OCI-LY1 (cell line): Measurements from ENCODE around the gene GSTT4.
A peak's percentile ranks its signal among the peaks of the same experiment; 100 is the strongest.
"Not testable (repeated sequence)": the region's sequence is repeated elsewhere in the genome, so short reads cannot be mapped to it uniquely, and the experiment has no call there.

ENCODE experiments used
- H2AFZ ChIP-seq: fragments of 200-600 bp; sonication (generic), shearing (Covaris generic); 2 replicates; pipeline ENCODE4 v1.6.0; 2014; ENCODE audit warnings: antibody characterized with exemption, mild to moderate bottlenecking, low read length
- H3F3A ChIP-seq: fragments of 200-600 bp; sonication (generic), shearing (Covaris generic); 2 replicates; pipeline ENCODE4 v1.6.0; 2014; ENCODE audit warnings: mild to moderate bottlenecking, antibody characterized with exemption, low read length, moderate library complexity; ENCODE audit not compliant: insufficient read depth
- H3K27ac ChIP-seq: fragments of 200-600 bp; sonication (generic); 2 replicates; pipeline ENCODE4 v1.5.1; 2014; ENCODE audit warnings: low read length, mixed run types, mild to moderate bottlenecking, low read depth; ENCODE audit not compliant: poor library complexity, severe bottlenecking
- H3K27me3 ChIP-seq: fragments of 200-600 bp; sonication (generic); 2 replicates; pipeline ENCODE4 v1.6.0; 2014; ENCODE audit warnings: antibody characterized with exemption, mild to moderate bottlenecking, low read length, moderate library complexity; ENCODE audit not compliant: insufficient read depth
- H3K36me3 ChIP-seq: fragments of 200-600 bp; sonication (generic); 2 replicates; pipeline ENCODE4 v1.6.1; 2014; ENCODE audit warnings: mild to moderate bottlenecking, antibody characterized with exemption, low read length, moderate library complexity, mixed read lengths; ENCODE audit not compliant: insufficient read depth
- H3K4me1 ChIP-seq: fragments of 200-600 bp; sonication (generic); 2 replicates; pipeline ENCODE4 v1.5.1; 2014; ENCODE audit warnings: mild to moderate bottlenecking, low read length, moderate library complexity; ENCODE audit not compliant: insufficient read depth, severe bottlenecking
- H3K4me2 ChIP-seq: fragments of 200-600 bp; sonication (generic), shearing (Covaris generic); 2 replicates; pipeline ENCODE4 v1.6.1; 2014; ENCODE audit warnings: low read length
- H3K4me3 ChIP-seq: fragments of 200-600 bp; sonication (generic); 2 replicates; pipeline ENCODE4 v1.5.1; 2014; ENCODE audit warnings: low read length, low read depth, mild to moderate bottlenecking, mixed read lengths; ENCODE audit not compliant: poor library complexity, severe bottlenecking
- H3K79me2 ChIP-seq: fragments of 200-600 bp; shearing (Covaris generic); 2 replicates; pipeline ENCODE4 v1.6.1; 2016; ENCODE audit warnings: mixed run types, low read length, mixed read lengths; ENCODE audit not compliant: insufficient read depth
- H3K9ac ChIP-seq: fragments of 200-600 bp; sonication (generic), shearing (Covaris generic); 2 replicates; pipeline ENCODE4 v1.6.1; 2014; ENCODE audit warnings: mild to moderate bottlenecking, low read length, mixed read lengths
- H3K9me2 ChIP-seq: fragments of 200-600 bp; sonication (generic), shearing (Covaris generic); 2 replicates; pipeline ENCODE4 v1.6.1; 2014; ENCODE audit warnings: low read depth, mild to moderate bottlenecking, low read length, mixed read lengths
- H3K9me3 ChIP-seq: fragments of 200-600 bp; shearing (Covaris generic); 2 replicates; pipeline ENCODE4 v1.6.1; 2014; ENCODE audit warnings: low read length, mixed read lengths
- H4K20me1 ChIP-seq: fragments of 200-600 bp; sonication (generic), shearing (Covaris generic); 2 replicates; pipeline ENCODE4 v1.6.0; 2016; ENCODE audit warnings: mild to moderate bottlenecking, low read length; ENCODE audit not compliant: insufficient read depth
- CTCF ChIP-seq: fragments of 200-600 bp; sonication (generic), shearing (Covaris generic); IDR thresholded peaks from 2 replicates; pipeline ENCODE4 v1.5.1; 2017; ENCODE audit warnings: mild to moderate bottlenecking, antibody characterized with exemption, low read length, moderate library complexity, mixed read lengths

The GSTT4 gene

GRCh38 chr22:23952794-23953405 lies 52.4 kb downstream of the GSTT4 start:
- H3K4me3 ChIP-seq, H3K27ac ChIP-seq, H3K9ac ChIP-seq, H3K27me3 ChIP-seq, H2AFZ ChIP-seq, H3K4me1 ChIP-seq, H3K36me3 ChIP-seq, H3K79me2 ChIP-seq, H3K9me3 ChIP-seq, H3K4me2 ChIP-seq, H4K20me1 ChIP-seq, H3F3A ChIP-seq, H3K9me2 ChIP-seq: not testable (repeated sequence)
- peak; percentile 37 for TF ChIP-seq CTCF

GRCh38 chr22:23951383-23951782 lies 53.9 kb downstream of the GSTT4 start:
- not testable (repeated sequence) for H3K9me2 ChIP-seq, H2AFZ ChIP-seq, H3K4me3 ChIP-seq, H3F3A ChIP-seq, H3K9me3 ChIP-seq, H3K4me1 ChIP-seq, H3K27ac ChIP-seq, H3K36me3 ChIP-seq, H4K20me1 ChIP-seq, H3K9ac ChIP-seq, H3K4me2 ChIP-seq, H3K79me2 ChIP-seq, H3K27me3 ChIP-seq

- not testable (repeated sequence) for H3K27me3 ChIP-seq, H3F3A ChIP-seq, H4K20me1 ChIP-seq, H3K4me2 ChIP-seq, H3K9me3 ChIP-seq, H3K27ac ChIP-seq, H3K36me3 ChIP-seq, H3K4me3 ChIP-seq, H3K9me2 ChIP-seq, H3K79me2 ChIP-seq, H3K4me1 ChIP-seq, H3K9ac ChIP-seq, H2AFZ ChIP-seq
Observed at GRCh38 chr22:23949764-23950163, 55.5 kb downstream of the GSTT4 start.
